Esophagus squamous epithelium (tissue), 4 donors: ENCODE results near the gene FRMD5.

Experiments
- CTCF ChIP-seq, 6 experiments: fragments of 450-650 bp in 4 of 6; fragments of 200-600 bp in 2 of 6; sonication (generic) in 2 of 6; IDR thresholded peaks; one replicate each; pipeline ENCODE4 v1.5.1; 2016 to 2019; ENCODE audit warnings: antibody characterized with exemption in 6 of 6, mild to moderate bottlenecking in 4 of 6, moderate library complexity in 4 of 6
- POLR2A ChIP-seq, 4 donors: fragments of 450-650 bp; IDR thresholded peaks; one replicate each; pipeline ENCODE4 v1.6.1; 2017; ENCODE audit warnings: antibody characterized with exemption in 4 of 4, mild to moderate bottlenecking in 4 of 4, moderate library complexity in 3 of 4

- no peak for TF ChIP-seq POLR2A (IDR thresholded peaks at IDR 0.05)
- TF ChIP-seq CTCF (IDR thresholded peaks at IDR 0.05) = no peak
Measured at GRCh38 chr15:44024155-44024554, 170.9 kb downstream of the FRMD5 start.
